ENCODE data around the gene RGSL1. TPM values are rescaled to one million over a fixed set of nuclear protein-coding genes. Genes with fewer than 3 reads are reported as not detected.

RGSL1 gene
- total and polyA plus RNA-seq, 2 donors (not counting 1 experiment from before 2014, with no cell fraction given): not detected

DNA sequence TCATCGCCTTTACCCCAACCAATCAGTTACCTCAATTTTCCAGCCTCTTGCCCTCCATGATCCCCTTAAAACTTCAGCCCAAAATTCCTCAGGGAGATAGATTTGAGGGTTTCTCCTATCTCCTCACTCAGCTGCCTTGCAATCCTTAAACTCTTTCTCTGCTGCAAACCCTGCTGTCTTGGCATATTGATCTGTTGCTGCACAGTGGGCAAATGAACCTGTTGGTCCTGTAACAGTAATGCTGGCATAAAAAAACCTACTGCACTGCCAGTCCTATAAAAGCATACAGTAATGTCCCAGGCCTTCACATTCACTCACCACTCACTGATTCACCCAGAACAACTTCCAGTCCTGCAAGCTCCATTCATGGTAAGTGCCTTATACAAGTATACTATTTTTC is 44.4 kb upstream of the RGSL1 start:
- no peaks in the 10 kb centered on the region for H3K4me1 ChIP-seq (ENCODE audit: control insufficient read depth, extremely low read depth, insufficient read depth, low read length)
- no peak overlapping the region for H3K4me2 ChIP-seq (ENCODE audit: extremely low read depth, insufficient read depth, low read length)
- DNase-seq (ENCODE audit: low read depth in 2 of 2): no peak
- H3K79me2 ChIP-seq (ENCODE audit: control insufficient read depth, insufficient read depth, low read length): no peaks in the 10 kb centered on the region
- H2AFZ ChIP-seq (ENCODE audit: low read length): no peak overlapping the region
- no peaks in the 10 kb centered on the region for H3K9me3 ChIP-seq (ENCODE audit: control insufficient read depth, insufficient read depth, low read depth, low read length)
- H3K27ac ChIP-seq (ENCODE audit: insufficient read depth, low read length): no peak overlapping the region
- H3K27me3 ChIP-seq (ENCODE audit: control insufficient read depth, insufficient read depth, low read length): no peaks in the 10 kb centered on the region
- no peaks in the 10 kb centered on the region for H3K36me3 ChIP-seq (ENCODE audit: control insufficient read depth, insufficient read depth, low read length)
- H4K20me1 ChIP-seq (ENCODE audit: control insufficient read depth, extremely low read depth, insufficient read depth, low read length): no peaks in the 10 kb centered on the region
- H3K9ac ChIP-seq (ENCODE audit: insufficient read depth, low read length): no peak overlapping the region
- TF ChIP-seq, protein P1, sequence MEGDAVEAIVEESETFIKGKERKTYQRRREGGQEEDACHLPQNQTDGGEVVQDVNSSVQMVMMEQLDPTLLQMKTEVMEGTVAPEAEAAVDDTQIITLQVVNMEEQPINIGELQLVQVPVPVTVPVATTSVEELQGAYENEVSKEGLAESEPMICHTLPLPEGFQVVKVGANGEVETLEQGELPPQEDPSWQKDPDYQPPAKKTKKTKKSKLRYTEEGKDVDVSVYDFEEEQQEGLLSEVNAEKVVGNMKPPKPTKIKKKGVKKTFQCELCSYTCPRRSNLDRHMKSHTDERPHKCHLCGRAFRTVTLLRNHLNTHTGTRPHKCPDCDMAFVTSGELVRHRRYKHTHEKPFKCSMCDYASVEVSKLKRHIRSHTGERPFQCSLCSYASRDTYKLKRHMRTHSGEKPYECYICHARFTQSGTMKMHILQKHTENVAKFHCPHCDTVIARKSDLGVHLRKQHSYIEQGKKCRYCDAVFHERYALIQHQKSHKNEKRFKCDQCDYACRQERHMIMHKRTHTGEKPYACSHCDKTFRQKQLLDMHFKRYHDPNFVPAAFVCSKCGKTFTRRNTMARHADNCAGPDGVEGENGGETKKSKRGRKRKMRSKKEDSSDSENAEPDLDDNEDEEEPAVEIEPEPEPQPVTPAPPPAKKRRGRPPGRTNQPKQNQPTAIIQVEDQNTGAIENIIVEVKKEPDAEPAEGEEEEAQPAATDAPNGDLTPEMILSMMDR (conservative IDR thresholded peaks at IDR 0.05 in 1 of 2, IDR thresholded peaks at IDR 0.05 in 1 of 2; ENCODE audit: low read depth in 1 of 2, low read length in 2 of 2): no peak
- H3K4me3 ChIP-seq (replicated peaks in 1 of 4; ENCODE audit: control extremely low read depth in 1 of 4, insufficient read depth in 1 of 4, low read depth in 3 of 4, low read length in 4 of 4): no peak overlapping the region

GRCh38 chr1:182406012-182406411 is 43.9 kb upstream of the RGSL1 start:
- Histone ChIP-seq H2AFZ (ENCODE audit: low read length) (no peak overlapping the region), H3K27me3 (ENCODE audit: control insufficient read depth, insufficient read depth, low read length) (no peaks in the 10 kb centered on the region), H3K9ac (ENCODE audit: insufficient read depth, low read length) (no peak overlapping the region), H3K79me2 (ENCODE audit: control insufficient read depth, insufficient read depth, low read length) (no peaks in the 10 kb centered on the region), H3K9me3 (ENCODE audit: control insufficient read depth, insufficient read depth, low read depth, low read length) (no peaks in the 10 kb centered on the region), H3K4me3 (replicated peaks in 1 of 4; ENCODE audit: control extremely low read depth in 1 of 4, insufficient read depth in 1 of 4, low read depth in 3 of 4, low read length in 4 of 4) (no peak overlapping the region), H3K4me1 (ENCODE audit: control insufficient read depth, extremely low read depth, insufficient read depth, low read length) (no peaks in the 10 kb centered on the region), H3K27ac (ENCODE audit: insufficient read depth, low read length) (no peak overlapping the region), H3K36me3 (ENCODE audit: control insufficient read depth, insufficient read depth, low read length) (no peaks in the 10 kb centered on the region), H3K4me2 (ENCODE audit: extremely low read depth, insufficient read depth, low read length) (no peak overlapping the region), H4K20me1 (ENCODE audit: control insufficient read depth, extremely low read depth, insufficient read depth, low read length) (no peaks in the 10 kb centered on the region)
- no peak for DNase-seq (ENCODE audit: low read depth in 2 of 2)
- TF ChIP-seq, protein P1 (conservative IDR thresholded peaks at IDR 0.05 in 1 of 2, IDR thresholded peaks at IDR 0.05 in 1 of 2; ENCODE audit: low read depth in 1 of 2, low read length in 2 of 2): no peak
- no peak for TF ChIP-seq EZH2 (IDR thresholded peaks at IDR 0.05; ENCODE audit: low read length, missing control alignments)

GRCh38 chr1:182407724-182408123 is 42.2 kb upstream of the RGSL1 start:
- Histone ChIP-seq H3K36me3 (ENCODE audit: control insufficient read depth, insufficient read depth, low read length) (no peaks in the 10 kb centered on the region), H3K4me3 (replicated peaks in 1 of 4; ENCODE audit: control extremely low read depth in 1 of 4, insufficient read depth in 1 of 4, low read depth in 3 of 4, low read length in 4 of 4) (no peak overlapping the region), H3K4me2 (ENCODE audit: extremely low read depth, insufficient read depth, low read length) (no peak overlapping the region), H3K9me3 (ENCODE audit: control insufficient read depth, insufficient read depth, low read depth, low read length) (no peaks in the 10 kb centered on the region), H3K79me2 (ENCODE audit: control insufficient read depth, insufficient read depth, low read length) (no peaks in the 10 kb centered on the region), H3K27ac (ENCODE audit: insufficient read depth, low read length) (no peak overlapping the region), H3K27me3 (ENCODE audit: control insufficient read depth, insufficient read depth, low read length) (no peaks in the 10 kb centered on the region), H3K9ac (ENCODE audit: insufficient read depth, low read length) (no peak overlapping the region), H4K20me1 (ENCODE audit: control insufficient read depth, extremely low read depth, insufficient read depth, low read length) (no peaks in the 10 kb centered on the region), H2AFZ (ENCODE audit: low read length) (no peak overlapping the region), H3K4me1 (ENCODE audit: control insufficient read depth, extremely low read depth, insufficient read depth, low read length) (no peaks in the 10 kb centered on the region)
- no peak for DNase-seq (ENCODE audit: low read depth in 2 of 2)
- no peak for TF ChIP-seq EZH2 (IDR thresholded peaks at IDR 0.05; ENCODE audit: low read length, missing control alignments)
- TF ChIP-seq, protein P1 (conservative IDR thresholded peaks at IDR 0.05 in 1 of 2, IDR thresholded peaks at IDR 0.05 in 1 of 2; ENCODE audit: low read depth in 1 of 2, low read length in 2 of 2): no peak

Data from fibroblast of lung (primary cell).